NCI-H526 (cell line): Measurements from ENCODE around the gene HBG1.
A peak's percentile ranks its signal among the peaks of the same experiment; 100 is the strongest.

ENCODE experiments used
- DNase-seq, 2 experiments: peaks; one replicate each; lab custom pipeline; 2025; lab: John Stamatoyannopoulos, UW

HBG1 gene

GRCh38 chr11:5226732-5227310 lies 22.8 kb downstream of the HBG1 start, which contains the start of gene HBB:
Gene HBB (minus strand): TSS chr11:5227071. CDS start chr11:5227021, 50 bp downstream.
- DNase-seq = no peak

- no peak for DNase-seq
Observed at GRCh38 chr11:5225480-5225871, 24.2 kb downstream of the HBG1 start.

GRCh38 chr11:5224538-5225479 lies 24.8 kb downstream of the HBG1 start:
- no peak for DNase-seq

GRCh38 chr11:5223686-5224085 lies 26.0 kb downstream of the HBG1 start:
- no peak for DNase-seq

- no peak for DNase-seq
Observed at GRCh38 chr11:5223146-5223545, 26.5 kb downstream of the HBG1 start.

GRCh38 chr11:5210376-5210885 lies 39.2 kb downstream of the HBG1 start:
- no peak for DNase-seq

- DNase-seq = peak in 1 of 2 experiments; percentile 44
Observed at GRCh38 chr11:5204787-5205186, 44.9 kb downstream of the HBG1 start.

GRCh38 chr11:5203366-5203765 lies 46.3 kb downstream of the HBG1 start:
- DNase-seq = no peak

- no peak for DNase-seq
Observed at GRCh38 chr11:5200582-5200981, 49.1 kb downstream of the HBG1 start, which contains the start of gene OR51V1. Gene OR51V1 (minus strand): TSS chr11:5200682. CDS start chr11:5200682, 0 bp downstream.

GRCh38 chr11:5198285-5198684 lies 51.4 kb downstream of the HBG1 start:
- no peak for DNase-seq
